IMR-90 (cell line): ENCODE measurements around the gene CTNNA2.

Experiments used
- CHD1 ChIP-seq: IDR thresholded peaks from 2 replicates; pipeline ENCODE4 v1.6.1; 2012; ENCODE audit warnings: low read depth, low read length, improper control_type of control experiment
- MAFK ChIP-seq: IDR thresholded peaks from 2 replicates; pipeline ENCODE4 v1.6.1; 2012; ENCODE audit warnings: low read depth, low read length, improper control_type of control experiment
- MXI1 ChIP-seq: IDR thresholded peaks from 2 replicates; pipeline ENCODE4 v1.6.1; 2012; ENCODE audit warnings: low read depth, mild to moderate bottlenecking, low read length, moderate library complexity, borderline replicate concordance
- NFE2L2 ChIP-seq: fragments of 150-350 bp; IDR thresholded peaks from 2 replicates; pipeline ENCODE4 v1.6.1; 2016; ENCODE audit warnings: low read depth, mild to moderate bottlenecking, low read length
- POLR2A ChIP-seq: IDR thresholded peaks from 2 replicates; pipeline ENCODE4 v1.6.1; 2012; ENCODE audit warnings: mild to moderate bottlenecking, low read depth, low read length
- RAD21 ChIP-seq: IDR thresholded peaks from 2 replicates; pipeline ENCODE4 v1.6.1; 2012; ENCODE audit warnings: low read length, improper control_type of control experiment
- RFX5 ChIP-seq: IDR thresholded peaks from 2 replicates; pipeline ENCODE4 v1.8.0; 2012; ENCODE audit warnings: low read depth, mild to moderate bottlenecking, low read length, moderate library complexity
- TF ChIP-seq, protein P1 (sequence below): conservative IDR thresholded peaks from 2 replicates; pipeline ENCODE4 v1.5.1; 2012; ENCODE audit warnings: mild to moderate bottlenecking, low read depth, low read length, improper control_type of control experiment
- TF ChIP-seq, protein P2 (sequence below): fragments of 150-350 bp; IDR thresholded peaks from 2 replicates; pipeline ENCODE4 v1.6.1; 2017; ENCODE audit warnings: mild to moderate bottlenecking, antibody characterized with exemption, low read length, low read depth

DNA sequence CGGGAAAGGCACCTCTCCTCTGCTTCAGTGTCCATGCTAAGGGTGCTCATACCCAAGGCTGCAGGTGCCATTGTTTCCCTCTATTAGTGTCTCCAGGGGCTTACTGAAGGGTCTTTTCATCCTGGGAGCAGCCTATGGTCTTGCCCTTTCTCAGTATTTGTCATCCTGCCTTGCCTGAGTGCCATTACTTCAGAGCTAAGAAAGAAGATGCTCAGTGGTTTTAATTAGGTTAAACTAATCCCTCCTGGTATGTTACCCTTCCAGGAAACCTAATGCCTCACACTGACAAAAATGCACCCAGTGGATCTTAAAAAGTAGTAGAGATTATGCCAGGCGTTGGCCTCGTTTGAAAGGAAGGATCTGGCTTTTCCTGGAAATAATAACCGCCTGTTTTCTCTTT is 640.3 kb downstream of the CTNNA2 start:
- TF ChIP-seq CHD1 (no peak), POLR2A (no peak), MAFK (no peak), MXI1 (no peak), RFX5 (no peak), NFE2L2 (no peak), RAD21 (no peak)
- TF ChIP-seq, protein P1, sequence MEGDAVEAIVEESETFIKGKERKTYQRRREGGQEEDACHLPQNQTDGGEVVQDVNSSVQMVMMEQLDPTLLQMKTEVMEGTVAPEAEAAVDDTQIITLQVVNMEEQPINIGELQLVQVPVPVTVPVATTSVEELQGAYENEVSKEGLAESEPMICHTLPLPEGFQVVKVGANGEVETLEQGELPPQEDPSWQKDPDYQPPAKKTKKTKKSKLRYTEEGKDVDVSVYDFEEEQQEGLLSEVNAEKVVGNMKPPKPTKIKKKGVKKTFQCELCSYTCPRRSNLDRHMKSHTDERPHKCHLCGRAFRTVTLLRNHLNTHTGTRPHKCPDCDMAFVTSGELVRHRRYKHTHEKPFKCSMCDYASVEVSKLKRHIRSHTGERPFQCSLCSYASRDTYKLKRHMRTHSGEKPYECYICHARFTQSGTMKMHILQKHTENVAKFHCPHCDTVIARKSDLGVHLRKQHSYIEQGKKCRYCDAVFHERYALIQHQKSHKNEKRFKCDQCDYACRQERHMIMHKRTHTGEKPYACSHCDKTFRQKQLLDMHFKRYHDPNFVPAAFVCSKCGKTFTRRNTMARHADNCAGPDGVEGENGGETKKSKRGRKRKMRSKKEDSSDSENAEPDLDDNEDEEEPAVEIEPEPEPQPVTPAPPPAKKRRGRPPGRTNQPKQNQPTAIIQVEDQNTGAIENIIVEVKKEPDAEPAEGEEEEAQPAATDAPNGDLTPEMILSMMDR: no peak
- TF ChIP-seq, protein P2, sequence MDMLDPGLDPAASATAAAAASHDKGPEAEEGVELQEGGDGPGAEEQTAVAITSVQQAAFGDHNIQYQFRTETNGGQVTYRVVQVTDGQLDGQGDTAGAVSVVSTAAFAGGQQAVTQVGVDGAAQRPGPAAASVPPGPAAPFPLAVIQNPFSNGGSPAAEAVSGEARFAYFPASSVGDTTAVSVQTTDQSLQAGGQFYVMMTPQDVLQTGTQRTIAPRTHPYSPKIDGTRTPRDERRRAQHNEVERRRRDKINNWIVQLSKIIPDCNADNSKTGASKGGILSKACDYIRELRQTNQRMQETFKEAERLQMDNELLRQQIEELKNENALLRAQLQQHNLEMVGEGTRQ: no peak
